GM21529 (cell line): ENCODE data around the gene NR2F2.

Experiments
- ATAC-seq: cut with Tn5 transposase; IDR thresholded peaks from one replicate; pipeline ENCODE4 v1.9.1; 2021; ENCODE audit not compliant: unreplicated experiment

The NR2F2 gene

DNA sequence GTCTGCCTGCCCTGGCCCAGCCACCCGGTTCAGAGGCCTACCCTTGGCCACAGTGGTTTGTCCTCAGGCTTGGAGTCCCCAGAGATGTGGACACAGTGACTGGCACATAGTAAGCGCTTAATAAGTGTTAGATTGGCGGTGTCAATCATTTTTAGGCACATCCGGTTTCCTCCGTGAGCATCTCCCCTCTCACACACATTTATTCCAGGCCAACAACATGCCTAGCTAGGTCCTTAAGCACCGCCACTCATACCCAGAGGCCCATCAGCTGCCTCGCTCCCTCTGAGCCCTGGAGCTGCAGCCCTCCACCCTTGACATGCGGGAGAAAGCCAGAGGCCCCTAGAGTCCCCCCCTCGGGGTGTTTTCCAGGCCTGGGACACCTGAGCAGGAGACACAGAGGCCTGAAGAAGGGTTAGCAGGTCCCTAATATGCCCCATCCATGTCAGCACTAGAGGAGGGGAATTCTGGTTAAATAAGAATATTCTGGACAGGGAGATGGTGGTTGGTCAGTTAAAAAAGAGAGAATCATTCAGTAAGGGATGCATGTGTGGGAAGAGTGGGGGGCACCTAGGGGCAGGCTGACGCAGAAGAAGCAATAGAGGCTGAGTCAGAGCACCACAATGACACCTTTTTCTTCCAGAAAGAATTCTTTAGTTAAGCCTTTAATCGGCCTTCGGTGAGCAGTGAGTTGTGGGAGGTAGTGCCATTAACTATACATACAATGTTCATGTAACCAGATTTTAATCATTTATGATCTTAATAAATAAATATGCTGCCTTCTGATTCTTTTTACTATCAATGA, 22.3 kb downstream of the NR2F2 start:
- no peak for ATAC-seq

DNA sequence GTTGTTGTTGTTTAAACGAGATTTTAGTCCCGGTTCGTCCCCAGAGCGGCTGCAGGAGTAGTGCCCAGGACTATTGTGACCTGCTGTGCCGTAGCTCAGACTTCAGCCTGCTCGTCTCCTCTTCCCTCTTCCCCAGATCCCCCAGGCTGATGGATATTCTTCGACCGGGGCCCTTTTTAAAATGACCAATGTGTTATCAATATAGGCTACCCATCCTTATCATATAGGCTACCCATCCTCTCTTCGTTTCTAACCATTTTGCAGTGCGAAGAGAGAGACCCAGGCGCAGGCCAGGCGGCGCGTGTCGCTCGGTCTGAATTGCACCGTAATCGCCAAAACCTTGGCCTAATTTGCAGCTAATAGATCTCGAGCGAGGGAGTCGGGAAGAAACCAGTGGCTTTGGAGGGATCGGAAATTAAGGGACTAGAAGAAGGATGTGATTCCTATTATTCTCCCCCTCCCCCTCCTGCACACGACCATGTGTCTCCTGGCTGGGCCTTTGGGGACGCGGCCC, 23.0 kb downstream of the NR2F2 start:
- ATAC-seq: no peak

DNA sequence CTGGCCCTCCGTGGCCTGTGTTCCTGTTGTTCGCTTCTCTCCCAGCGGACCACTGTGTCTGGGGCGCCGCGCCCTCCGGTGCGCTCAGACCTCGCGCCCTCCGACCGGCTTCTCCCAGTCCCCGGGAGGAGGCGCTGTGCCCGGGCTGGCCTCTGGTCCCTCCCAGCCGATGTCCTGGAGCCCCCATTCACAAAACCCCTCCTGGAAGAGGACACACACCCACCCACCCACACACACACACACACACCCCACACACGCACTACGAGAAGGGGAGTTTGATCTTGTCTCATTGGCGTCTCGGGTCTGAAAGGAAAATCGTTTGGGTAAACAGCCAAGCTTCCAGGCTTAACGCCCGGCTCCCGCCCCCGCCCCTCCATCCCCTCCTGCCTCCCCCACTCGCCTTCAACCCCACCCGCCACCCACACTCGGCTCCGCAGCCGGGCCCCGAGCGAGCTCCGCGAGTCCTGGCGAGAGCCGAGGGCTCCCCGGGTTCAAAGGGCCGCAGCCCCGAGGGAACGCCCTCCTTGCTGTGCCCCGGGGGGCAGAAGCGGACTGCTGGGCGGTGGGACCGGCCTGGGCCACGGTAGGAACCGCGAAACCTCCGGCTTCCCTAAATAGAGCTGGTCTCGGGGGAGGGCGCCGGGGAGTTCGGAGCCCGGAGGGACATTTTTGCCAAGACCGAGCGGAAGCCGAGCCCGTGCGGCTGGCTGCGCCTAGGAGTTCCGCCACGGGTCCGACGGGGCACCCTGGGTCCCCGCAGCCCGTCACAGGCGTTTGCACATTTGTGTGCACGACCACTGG, 23.6 kb downstream of the NR2F2 start:
- ATAC-seq: no peak

DNA sequence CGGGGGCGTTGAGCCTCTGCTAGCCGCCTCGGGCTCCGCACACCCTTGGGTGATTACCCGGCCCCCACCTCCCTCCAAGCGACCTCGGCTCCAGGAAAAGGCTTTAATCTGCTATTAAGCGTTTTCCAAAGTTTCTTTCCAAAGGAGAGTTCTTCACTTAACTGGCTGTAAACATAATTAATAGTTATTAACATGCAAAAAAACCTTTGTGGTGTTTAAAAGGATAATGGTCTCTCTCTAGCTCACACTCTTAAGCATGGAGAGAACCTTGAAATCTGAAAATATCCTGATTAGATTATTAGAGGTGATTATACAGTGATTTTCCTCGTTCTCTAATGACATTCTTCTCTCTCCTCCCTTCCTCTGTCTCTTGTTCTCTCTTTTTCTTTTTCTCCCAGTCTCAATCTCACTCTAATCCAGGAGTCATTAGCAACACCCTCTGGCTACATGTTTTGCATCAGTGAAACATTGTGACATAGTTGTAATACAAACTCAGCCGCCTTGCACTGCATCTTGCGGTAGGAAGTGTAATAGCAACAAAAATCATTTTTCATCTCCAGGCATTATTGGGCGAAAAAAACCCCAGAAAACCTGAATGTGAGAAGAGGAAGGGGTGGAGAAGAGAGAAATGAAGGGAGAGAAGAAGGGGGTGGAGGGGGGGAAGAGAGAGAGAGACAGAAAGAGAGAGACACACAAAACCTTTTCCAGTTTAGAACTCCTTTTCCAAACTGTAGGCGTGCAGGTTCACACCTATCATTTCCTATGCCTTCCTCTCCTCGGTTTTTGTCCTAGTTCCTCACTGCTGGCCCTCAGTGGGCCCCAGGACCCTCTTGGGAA, 24.4 kb downstream of the NR2F2 start:
- ATAC-seq: no peak

DNA sequence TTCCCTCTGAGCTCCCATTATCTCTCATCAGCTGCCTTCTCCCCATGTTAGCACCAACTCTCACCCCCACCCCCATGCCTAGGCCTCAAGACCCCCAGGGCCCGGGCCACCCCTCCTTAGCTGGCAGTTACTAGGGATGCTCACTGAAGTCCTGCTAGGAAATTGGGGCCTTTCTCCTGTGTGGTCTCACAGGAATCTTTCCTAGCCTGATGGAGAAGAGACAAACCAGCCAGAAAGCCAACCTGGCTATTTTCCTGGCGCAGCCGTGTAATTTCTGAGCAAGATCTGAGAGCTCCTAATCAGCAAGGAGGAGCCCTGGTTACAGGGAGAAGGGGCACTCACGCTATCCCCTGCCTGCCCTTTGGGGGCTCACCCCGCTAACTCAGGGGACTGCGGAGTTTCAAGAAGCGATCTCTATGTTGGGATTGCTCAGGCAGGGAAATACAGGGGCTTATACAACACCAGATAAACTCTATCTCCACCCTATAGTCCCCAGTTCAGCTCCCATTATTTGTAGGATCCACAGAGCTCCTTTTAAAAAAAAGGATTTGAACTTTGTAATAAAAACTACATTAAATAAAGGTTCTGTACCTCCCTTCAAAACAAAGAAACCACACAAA, 25.2 kb downstream of the NR2F2 start:
- ATAC-seq: no peak

DNA sequence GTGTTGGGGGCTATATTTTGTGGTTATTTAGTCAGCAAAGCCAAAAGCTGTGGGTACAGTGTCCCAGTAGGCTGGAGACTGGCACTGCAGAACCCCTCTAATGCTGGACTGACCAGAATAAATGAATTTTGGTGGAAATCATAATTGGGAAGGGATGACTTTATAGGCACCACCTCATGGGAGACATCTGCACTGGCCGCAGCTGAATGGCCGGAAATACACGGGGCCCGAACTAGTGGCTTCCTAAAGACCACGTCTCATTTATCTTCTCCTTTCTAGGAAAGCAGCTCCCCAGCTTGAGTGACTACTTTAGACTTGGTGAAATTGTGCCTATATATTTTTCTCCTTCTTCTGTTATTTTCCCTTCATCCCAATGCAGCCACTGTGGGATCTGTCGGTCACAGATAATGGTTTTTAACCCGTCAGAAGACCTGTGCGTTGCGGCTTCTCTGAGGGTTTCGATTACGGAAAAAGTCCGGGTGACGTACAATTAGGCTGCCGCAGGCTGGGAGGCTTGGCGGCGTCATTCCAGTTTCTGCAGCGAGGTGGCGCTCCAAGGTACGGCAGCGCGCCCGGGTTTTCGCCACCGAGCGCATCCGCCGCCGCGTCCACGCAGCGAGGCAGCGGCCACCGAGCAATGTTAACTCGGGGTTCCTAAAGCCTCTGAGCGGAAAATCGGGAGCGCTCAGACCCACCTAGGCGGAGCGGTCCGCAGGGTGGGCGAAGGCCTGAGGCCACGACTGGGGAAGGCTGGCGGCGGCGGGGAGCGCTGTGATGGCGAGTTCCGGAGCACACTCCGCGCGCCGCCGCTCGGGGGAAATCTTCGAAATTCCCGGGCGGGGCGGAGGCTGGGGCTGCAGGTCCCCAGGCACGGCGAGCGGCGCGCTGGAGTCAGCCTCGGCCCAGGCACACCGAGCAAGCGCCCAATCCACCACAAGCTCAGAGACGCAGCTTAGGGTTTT, 26.3 kb downstream of the NR2F2 start:
- ATAC-seq: peak; percentile 83

DNA sequence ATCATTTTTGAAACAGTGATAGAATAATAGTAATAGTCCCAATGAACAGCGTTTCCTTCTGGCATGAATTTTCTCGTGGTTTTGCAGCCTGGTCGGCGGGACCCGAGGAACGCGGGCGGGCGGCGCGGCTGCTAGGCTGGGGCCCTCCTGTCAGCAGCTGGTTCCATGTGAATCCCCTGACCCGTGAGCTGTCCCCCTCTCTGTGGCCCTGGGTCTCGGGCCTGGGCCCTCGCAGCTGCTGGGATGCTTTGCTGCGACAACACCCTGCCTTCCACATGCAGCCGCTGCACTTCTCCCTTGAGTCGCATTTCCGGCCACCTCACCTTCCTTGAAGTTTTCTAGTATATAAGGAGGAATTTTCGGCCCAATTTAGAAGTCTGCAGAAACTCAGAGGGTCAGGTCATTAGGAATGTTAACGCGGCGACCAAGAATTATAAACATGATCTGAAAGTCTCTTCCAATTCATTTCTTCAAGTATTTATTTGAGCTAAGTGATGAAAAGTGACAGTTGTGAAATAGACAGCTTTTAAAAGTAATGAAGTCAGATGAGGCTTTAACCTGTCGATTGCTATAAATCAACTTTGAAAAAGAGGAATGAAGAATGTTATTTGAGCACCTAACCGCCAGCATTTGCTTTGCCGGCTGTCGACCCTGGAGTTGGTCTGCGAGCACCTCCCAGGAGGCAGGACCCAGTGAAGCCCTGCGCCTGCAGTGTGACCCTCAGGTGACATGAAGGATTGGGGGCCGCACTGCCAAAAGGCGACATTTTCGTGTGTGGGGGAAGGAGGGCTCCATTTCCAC, 27.7 kb downstream of the NR2F2 start:
- no peak for ATAC-seq

DNA sequence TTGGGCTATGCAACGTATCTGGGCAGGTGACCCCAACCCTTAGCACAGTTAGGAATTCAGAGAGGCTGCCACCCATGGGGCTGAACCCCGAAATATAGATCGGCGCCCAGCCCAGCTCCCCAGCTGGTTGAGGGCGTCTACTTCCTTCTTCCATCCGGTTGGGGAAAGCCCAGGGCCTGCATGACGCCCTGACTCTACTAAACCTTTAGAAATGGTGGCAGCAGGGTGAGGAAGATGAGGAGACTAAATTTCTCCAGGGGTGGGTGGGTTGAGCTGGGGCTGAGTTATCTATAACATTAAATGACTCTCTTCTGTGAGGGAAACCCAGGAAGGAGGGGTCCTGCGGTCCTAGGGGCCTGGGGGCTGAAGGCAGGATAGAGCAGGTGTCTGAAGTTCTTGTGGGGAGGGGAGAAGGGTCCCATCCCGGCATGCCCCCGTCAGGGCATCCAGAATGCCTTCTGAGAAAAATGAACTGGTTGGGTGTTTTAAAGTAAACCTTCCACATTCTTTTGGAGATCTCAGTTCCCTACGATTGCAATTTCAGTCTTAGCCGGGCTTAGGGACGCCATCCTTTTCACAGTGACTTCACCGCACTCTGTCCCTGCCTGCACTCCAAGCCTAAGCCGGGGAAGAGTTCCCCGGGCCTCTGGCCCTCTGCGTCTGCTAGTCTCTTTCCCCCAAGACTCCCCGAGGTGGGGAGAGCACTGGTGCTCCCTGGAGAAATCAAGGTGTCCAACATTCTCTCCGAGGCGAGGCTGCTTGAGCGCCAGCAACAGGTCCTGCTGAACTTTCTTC, 28.5 kb downstream of the NR2F2 start:
- ATAC-seq: no peak

DNA sequence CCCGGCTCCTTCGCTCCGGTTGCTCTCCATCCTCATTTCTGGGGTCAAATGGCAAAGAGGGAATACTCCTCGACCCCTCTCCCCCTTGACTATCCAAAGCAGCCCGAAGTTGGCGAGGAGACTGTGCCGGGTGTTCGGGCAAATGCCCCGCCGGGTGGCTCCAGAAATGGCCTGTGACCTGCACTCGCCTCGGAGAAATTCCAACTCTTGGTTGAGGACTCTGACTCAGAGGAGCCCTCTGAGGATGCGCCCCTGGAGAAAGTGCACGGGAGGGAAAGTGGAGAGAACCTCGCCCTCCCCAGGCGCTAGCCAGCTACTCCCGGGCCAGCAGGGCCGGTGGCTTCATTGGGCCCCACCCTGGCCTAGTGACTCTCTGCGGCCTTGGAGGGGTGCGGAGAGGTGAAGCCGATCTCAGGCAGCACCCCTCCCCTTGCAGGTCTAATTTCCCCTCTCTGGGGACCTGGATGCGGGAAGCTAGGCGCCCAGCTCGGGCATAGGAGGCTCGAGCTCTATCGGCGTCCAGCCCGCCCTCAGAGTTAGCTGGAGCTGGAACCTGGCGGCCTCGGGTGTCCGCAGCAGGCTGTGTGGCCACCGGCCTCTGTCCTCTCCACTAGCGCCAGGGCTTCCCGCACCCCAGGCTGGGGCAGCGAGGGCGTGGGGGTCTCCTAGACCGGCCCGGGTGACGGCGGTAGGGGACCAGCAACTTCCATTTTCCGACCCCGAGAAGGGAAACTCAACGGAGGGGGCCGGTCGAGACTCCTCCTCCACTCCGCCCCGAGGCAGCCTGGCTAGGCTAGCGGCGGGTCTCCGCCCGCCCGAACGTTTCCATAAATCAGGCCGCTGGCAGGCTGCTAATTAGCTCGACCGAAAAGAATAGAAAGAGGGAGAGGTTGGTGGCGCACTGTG, 29.4 kb downstream of the NR2F2 start:
- no peak for ATAC-seq

DNA sequence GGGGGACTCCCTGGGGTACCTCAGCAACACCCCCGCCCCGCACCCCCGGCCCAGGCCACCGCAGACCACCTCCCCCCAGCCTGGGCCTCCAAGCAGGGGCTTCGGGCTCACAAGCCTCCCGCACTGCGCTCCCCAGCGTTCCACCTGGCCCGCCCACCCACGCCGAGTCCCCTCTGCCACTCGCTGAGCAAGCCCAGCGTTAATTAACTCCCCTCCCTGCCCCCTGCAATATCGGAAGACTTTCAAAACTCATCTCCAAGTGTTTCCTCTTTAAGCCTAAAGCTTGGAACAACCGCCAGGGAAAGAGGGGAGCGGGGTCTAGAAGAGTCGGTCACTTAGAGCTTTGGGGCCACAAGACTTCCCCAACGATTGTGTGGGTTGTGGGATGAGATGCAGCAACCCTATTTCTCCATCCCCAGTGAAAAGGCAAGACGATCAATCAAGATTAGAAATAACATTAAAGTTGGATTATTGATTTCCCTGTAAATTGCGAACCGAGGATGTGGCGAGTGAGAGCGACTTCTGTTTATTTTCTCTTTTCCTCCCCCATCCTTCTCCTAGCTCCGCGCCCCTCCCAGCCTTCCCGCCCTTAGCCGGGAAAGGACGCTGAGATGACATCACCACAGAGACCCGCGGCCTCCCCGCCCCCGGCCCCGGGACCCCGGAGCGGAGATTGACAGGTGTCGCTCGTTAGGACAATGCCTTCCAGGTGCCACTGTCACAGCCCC, 30.2 kb downstream of the NR2F2 start:
- no peak for ATAC-seq

DNA sequence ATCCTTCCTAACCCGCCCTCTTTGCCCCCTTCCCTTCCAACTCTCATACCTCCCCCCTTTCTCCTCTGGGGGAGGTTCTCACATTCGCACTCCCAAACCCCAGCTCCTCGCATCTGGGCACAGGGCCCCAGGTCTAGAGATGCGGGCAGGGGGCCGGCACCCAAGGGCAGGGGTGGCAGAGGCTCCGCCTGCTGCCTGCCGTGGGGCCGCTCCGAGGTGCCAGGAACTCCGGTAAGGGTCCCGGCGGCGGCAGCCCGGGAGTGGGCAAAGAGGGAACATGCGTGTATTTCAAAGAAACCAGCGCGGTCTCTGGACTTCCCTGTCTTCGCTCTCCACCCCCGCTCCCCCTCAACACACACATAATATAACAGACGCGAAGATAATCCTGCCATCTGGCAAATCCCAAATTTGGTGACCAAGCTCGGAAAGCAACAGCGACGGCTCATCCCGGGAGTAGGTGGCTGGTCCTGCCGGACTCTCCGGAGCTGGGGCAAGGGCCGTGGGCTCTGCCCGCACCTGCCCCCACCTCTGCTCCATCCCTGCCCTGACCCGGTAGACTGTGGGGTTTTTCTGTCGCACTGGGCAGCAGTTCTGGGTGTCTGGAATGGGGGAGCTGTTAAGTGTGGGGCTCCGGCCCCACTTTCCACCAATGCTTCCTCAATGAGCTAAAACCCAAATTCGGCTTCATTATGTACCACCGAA, 31.0 kb downstream of the NR2F2 start:
- no peak for ATAC-seq

DNA sequence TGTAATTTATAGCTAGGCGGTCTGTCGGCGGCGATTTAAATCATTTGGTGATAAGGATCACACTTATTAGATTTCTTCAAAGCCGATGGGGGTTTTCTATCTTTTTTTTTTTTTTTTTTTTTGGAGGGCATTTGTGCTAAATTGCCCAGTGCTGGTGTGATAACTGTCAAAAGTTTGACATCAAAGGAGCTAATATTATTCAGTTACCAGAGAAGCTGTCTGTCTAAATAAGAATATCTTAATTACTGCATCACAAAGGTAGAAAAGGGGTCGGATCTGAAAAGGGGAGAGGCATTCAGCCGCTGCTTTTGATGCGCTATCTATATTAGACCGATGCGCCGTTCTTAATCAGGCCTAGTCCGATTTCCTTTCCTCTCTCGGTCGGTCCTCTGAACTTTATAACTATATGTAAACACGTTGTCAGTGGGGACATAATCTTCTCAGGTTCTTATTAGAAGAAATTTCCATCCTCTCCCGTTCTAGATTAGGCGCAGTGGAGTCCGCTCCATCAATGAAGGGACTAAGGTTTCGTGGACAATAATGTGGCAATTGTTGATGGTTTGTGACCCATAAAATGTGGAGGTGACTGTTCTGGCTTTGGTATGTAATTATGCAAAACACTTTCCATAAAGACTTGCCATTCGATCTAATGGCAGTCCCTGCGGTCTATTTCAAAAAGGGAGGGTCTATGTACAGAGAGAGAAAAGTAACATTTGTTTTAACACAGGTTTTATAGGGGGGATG, 31.7 kb downstream of the NR2F2 start:
- no peak for ATAC-seq

DNA sequence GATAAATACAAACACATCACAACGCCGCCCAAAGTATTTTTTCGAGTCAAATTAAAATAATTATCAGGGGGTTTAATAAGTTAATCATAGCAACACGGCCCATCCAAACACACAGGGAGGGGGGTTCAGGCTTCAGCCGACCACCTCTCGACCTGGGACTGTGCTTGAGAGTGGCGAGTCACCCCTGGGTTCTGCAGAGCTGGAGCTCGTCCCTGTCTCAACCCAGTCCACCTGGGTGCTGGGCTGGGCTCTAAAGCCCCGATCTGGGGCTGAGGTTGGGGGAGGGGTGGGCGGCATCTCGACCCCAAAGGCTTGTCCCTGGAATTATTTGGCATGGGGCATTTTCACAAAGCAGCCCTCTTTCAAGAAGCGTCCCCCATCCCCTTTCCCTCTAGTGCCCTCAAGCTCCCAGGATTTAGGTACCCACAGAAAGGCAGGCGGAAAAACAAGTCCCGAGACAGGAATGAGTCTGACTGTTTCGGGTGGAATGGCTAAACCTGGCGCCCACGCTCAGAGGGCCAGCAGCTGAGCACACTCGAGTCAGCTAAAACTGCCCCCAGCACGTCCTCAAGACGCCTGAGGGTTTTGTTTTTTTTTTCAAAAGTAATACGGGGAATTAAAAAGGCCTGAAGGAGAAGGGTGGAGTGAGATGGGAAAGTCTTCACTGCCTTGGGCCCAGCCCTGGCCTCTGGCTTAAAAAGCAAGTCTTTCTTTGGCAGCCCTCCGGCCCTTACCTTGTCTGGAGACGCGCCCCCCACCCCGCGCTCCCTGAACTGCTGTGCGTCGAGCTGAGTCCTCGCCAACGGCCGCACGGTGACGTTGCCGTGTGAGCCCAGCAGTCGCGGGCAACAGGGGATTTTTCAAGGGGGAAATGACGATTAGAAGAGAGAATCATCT, 32.5 kb downstream of the NR2F2 start:
- ATAC-seq: no peak

DNA sequence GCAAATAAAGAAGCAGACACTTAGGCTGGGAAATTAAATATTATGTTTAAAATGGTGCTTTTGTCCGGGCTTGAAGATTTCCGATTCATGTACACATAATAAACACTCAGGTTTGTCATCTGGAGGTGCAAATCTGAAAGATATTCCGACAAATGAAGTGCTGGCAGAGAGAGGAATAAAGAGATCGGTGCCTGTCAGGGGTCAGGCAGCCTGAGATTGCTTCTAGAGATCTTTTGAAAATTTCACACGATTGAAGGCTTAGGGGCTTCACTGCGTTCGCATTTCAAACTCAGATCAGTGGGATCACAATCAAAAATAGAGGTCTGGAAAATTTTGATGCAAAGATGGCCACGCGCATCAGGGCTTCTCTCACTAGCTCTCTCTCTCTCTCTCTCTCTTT, 33.2 kb downstream of the NR2F2 start:
- no peak for ATAC-seq
